Astrocyte (in vitro differentiated cells and primary cell): ENCODE measurements around the gene MAP3K4. TPM values are rescaled to one million over a fixed set of nuclear protein-coding genes. Genes with fewer than 3 reads are reported as not detected.

Source experiments
- DNase-seq: peaks from one replicate; pipeline ENCODE4 v3.0.0-alpha.2; 2010; ENCODE audit warnings: low read depth
- FAIRE-seq: peaks from 2 replicates; lab custom pipeline; 2011; peaks lifted over from hg19 to GRCh38; lab: Jason Lieb, UNC
- H2AFZ ChIP-seq: 2 replicates; pipeline ENCODE4 v1.6.0; 2012; ENCODE audit warnings: low read depth, low read length, inconsistent platforms
- H3K27ac ChIP-seq: 2 replicates; pipeline ENCODE4 v1.5.1; 2011; ENCODE audit warnings: low read depth, low read length, inconsistent platforms
- H3K27me3 ChIP-seq: 2 replicates; pipeline ENCODE4 v1.6.0; 2011; ENCODE audit warnings: low read length, inconsistent platforms; ENCODE audit not compliant: insufficient read depth
- H3K36me3 ChIP-seq: 2 replicates; pipeline ENCODE4 v1.5.1; 2011; ENCODE audit warnings: low read length, inconsistent platforms; ENCODE audit not compliant: insufficient read depth
- H3K4me1 ChIP-seq: 2 replicates; pipeline ENCODE4 v1.5.1; 2011; ENCODE audit warnings: low read length, inconsistent platforms; ENCODE audit not compliant: insufficient read depth
- H3K4me2 ChIP-seq: 2 replicates; pipeline ENCODE4 v1.6.0; 2012; ENCODE audit warnings: low read length, inconsistent platforms
- H3K4me3 ChIP-seq: 2 replicates; pipeline ENCODE4 v1.5.1; 2011; ENCODE audit warnings: low read depth, mild to moderate bottlenecking, low read length, inconsistent platforms; ENCODE audit not compliant: insufficient read depth
- H3K79me2 ChIP-seq: 2 replicates; pipeline ENCODE4 v1.6.0; 2012; ENCODE audit warnings: mild to moderate bottlenecking, low read length, inconsistent platforms; ENCODE audit not compliant: insufficient read depth
- H3K9ac ChIP-seq: 2 replicates; pipeline ENCODE4 v1.6.0; 2012; ENCODE audit warnings: mild to moderate bottlenecking, low read length, inconsistent platforms
- H3K9me3 ChIP-seq: 2 replicates; pipeline ENCODE4 v1.5.1; 2012; ENCODE audit warnings: low read depth, mild to moderate bottlenecking, low read length, inconsistent platforms; ENCODE audit not compliant: insufficient read depth
- H4K20me1 ChIP-seq: 2 replicates; pipeline ENCODE4 v1.6.0; 2012; ENCODE audit warnings: low read length, inconsistent platforms; ENCODE audit not compliant: insufficient read depth
- H3K27ac Mint-ChIP-seq: one replicate; pipeline ENCODE4 v1.8.0; 2021; ENCODE audit warnings: mild to moderate bottlenecking, mixed read lengths; ENCODE audit not compliant: unreplicated experiment
- H3K27me3 Mint-ChIP-seq: one replicate; pipeline ENCODE4 v1.8.0; 2021; ENCODE audit warnings: low read depth, mixed read lengths; ENCODE audit not compliant: unreplicated experiment
- H3K36me3 Mint-ChIP-seq: one replicate; pipeline ENCODE4 v1.8.0; 2021; ENCODE audit warnings: low read depth, mixed read lengths; ENCODE audit not compliant: unreplicated experiment
- H3K4me1 Mint-ChIP-seq: one replicate; pipeline ENCODE4 v1.8.0; 2021; ENCODE audit warnings: low read depth, mixed read lengths; ENCODE audit not compliant: unreplicated experiment
- H3K4me3 Mint-ChIP-seq: one replicate; pipeline ENCODE4 v1.8.0; 2021; ENCODE audit warnings: mild to moderate bottlenecking, moderate library complexity, mixed read lengths; ENCODE audit not compliant: unreplicated experiment
- H3K9me3 Mint-ChIP-seq: one replicate; pipeline ENCODE4 v1.8.0; 2021; ENCODE audit warnings: mild to moderate bottlenecking, mixed read lengths; ENCODE audit not compliant: unreplicated experiment
- EZH2 ChIP-seq: IDR thresholded peaks from 2 replicates; pipeline ENCODE4 v1.6.1; 2012; ENCODE audit warnings: mild to moderate bottlenecking, low read length, inconsistent platforms; ENCODE audit not compliant: insufficient read depth
- total RNA-seq: library from RNA; stranded (reverse); gene quantifications from 2 replicates; pipeline ENCODE4 v1.2.1, GENCODE V29; 2021
- TF ChIP-seq, protein P1 (sequence below): IDR thresholded peaks from 2 replicates; pipeline ENCODE4 v1.5.1; 2011; ENCODE audit warnings: low read depth, mild to moderate bottlenecking, inconsistent platforms, low read length, moderate library complexity; ENCODE audit not compliant: insufficient read depth

MAP3K4 gene
- total RNA-seq, 1 donor from 2014 or later = 22.1 TPM

DNA sequence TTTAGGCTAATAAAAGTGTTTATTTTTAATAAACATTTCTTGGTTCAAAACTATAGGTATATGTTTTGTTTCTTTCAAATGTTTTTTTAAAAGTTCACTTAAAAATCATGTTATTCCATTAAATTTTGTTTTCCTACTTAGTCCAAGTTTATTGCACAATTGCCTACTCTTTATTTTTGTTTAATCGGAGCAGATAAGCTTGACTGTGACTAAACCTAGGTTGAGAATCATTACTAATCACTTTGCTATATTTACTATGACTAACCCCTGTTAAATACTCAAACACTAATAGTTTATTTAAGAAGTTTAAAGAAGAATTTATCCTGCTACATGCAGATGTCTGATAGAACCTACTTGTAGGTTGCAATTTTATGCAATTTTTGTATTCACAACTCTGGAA, 18.8 kb downstream of the MAP3K4 start:
- H3K9me3 Mint-ChIP-seq = peaks cover 3% of the 10 kb centered on the region
- H2AFZ ChIP-seq = no peak overlapping the region
- H4K20me1 ChIP-seq = peaks cover 8% of the 10 kb centered on the region
- H3K27me3 ChIP-seq = no peaks in the 10 kb centered on the region
- DNase-seq (peak; percentile 82), FAIRE-seq (no peak)
- peak overlapping the region; percentile 59 for H3K4me2 ChIP-seq
- H3K79me2 ChIP-seq = peaks cover 93% of the 10 kb centered on the region
- no peak overlapping the region for H3K4me3 Mint-ChIP-seq
- no peaks in the 10 kb centered on the region for H3K36me3 Mint-ChIP-seq
- H3K4me1 Mint-ChIP-seq = peaks cover 25% of the 10 kb centered on the region
- no peaks in the 10 kb centered on the region for H3K9me3 ChIP-seq
- no peak overlapping the region for H3K4me3 ChIP-seq
- H3K27ac Mint-ChIP-seq = no peak overlapping the region
- peak overlapping the region; percentile 50 for H3K27ac ChIP-seq
- H3K9ac ChIP-seq = peak overlapping the region; percentile 41
- no peaks in the 10 kb centered on the region for H3K27me3 Mint-ChIP-seq
- TF ChIP-seq EZH2 = no peak
- TF ChIP-seq, protein P1, sequence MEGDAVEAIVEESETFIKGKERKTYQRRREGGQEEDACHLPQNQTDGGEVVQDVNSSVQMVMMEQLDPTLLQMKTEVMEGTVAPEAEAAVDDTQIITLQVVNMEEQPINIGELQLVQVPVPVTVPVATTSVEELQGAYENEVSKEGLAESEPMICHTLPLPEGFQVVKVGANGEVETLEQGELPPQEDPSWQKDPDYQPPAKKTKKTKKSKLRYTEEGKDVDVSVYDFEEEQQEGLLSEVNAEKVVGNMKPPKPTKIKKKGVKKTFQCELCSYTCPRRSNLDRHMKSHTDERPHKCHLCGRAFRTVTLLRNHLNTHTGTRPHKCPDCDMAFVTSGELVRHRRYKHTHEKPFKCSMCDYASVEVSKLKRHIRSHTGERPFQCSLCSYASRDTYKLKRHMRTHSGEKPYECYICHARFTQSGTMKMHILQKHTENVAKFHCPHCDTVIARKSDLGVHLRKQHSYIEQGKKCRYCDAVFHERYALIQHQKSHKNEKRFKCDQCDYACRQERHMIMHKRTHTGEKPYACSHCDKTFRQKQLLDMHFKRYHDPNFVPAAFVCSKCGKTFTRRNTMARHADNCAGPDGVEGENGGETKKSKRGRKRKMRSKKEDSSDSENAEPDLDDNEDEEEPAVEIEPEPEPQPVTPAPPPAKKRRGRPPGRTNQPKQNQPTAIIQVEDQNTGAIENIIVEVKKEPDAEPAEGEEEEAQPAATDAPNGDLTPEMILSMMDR = no peak
- no peaks in the 10 kb centered on the region for H3K36me3 ChIP-seq
- peaks cover 21% of the 10 kb centered on the region for H3K4me1 ChIP-seq

DNA sequence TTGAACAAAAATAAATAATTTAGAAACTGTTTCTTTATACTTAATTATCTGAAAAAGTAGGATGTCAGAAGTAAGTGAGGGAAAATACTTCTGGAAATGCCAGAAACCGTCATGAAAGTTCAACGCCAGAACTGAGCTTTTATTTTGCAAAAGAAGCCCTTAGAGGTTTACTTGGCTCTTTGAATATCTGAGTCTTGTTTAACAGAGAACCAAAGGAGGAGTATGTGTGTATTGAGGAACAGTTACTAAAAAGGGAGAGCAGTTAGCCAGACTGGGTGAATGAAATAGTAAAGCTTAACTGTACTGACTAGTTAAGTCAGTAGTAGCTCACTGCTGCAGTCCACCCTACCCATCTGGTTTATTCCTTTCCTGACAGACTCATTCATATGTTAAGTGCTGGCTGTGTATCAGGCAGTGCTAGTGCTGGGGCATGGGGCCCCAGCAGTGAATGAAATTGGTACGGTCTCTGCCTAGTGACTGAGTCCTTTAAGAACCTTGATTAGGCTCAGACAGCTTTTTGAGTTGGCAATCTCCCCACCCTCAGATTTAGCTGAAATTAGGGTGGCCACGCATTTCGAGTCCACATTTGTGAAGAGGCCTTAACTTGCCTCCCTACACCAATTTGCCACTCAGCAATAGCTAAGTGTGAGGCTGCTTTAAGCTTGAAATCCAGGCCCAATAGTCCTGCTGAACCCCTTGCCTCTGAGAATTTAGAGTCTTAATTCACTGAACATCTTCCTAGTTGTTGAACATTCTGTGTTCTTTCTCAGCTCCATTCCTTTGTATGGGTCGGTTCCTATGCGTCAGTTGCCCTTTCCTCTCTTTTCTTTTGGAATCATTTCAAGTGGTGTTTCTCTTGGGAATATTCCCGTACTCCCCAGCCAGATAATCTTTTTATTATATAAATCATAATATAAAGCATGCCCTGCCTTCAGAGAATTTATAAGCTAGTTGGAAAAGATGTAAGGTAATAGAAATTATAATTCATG, 20.2 kb downstream of the MAP3K4 start:
- Mint-ChIP-seq H3K4me3 (no peak overlapping the region), H3K36me3 (no peaks in the 10 kb centered on the region), H3K9me3 (peaks cover 4% of the 10 kb centered on the region), H3K27me3 (no peaks in the 10 kb centered on the region), H3K4me1 (peaks cover 25% of the 10 kb centered on the region), H3K27ac (peak overlapping the region; percentile 58)
- Histone ChIP-seq H3K9me3 (no peaks in the 10 kb centered on the region), H3K4me3 (no peak overlapping the region), H2AFZ (no peak overlapping the region), H3K4me1 (peaks cover 21% of the 10 kb centered on the region), H3K36me3 (no peaks in the 10 kb centered on the region), H3K27ac (peak overlapping the region; percentile 68), H3K27me3 (no peaks in the 10 kb centered on the region), H4K20me1 (peaks cover 8% of the 10 kb centered on the region), H3K9ac (peak overlapping the region; percentile 36), H3K79me2 (peaks cover 95% of the 10 kb centered on the region), H3K4me2 (peak overlapping the region; percentile 59)
- DNase-seq = peak; percentile 38
- no peak for TF ChIP-seq EZH2
- TF ChIP-seq, protein P1 = no peak
- FAIRE-seq = no peak

DNA sequence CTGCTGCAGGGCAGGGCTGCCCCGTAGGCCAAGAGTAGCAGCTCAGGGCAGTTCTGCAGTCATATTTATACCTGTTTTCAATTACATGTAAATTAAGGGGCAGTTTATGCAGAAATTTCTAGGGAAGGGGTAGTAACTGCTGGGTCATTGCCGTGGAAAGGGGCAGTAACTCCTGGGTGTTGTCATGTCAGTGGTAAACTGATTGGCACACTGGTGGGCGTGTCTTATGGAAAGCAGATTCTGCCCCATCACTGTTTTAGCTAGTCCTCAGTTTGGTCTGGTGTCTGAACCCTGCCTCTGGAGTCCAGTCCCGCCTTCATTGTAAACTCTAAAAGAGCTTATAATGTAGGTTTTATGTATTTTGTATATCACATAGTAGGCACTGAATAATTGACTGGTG, 22.1 kb downstream of the MAP3K4 start:
- peaks cover 95% of the 10 kb centered on the region for H3K79me2 ChIP-seq
- no peaks in the 10 kb centered on the region for H3K9me3 ChIP-seq
- Mint-ChIP-seq H3K4me1 (peaks cover 21% of the 10 kb centered on the region), H3K27ac (no peak overlapping the region), H3K27me3 (no peaks in the 10 kb centered on the region), H3K9me3 (peaks cover 4% of the 10 kb centered on the region), H3K36me3 (no peaks in the 10 kb centered on the region), H3K4me3 (no peak overlapping the region)
- peaks cover 21% of the 10 kb centered on the region for H3K4me1 ChIP-seq
- TF ChIP-seq EZH2 = no peak
- TF ChIP-seq, protein P1 = no peak
- FAIRE-seq (no peak), DNase-seq (no peak)
- H3K27ac ChIP-seq = no peak overlapping the region
- H3K9ac ChIP-seq = no peak overlapping the region
- H2AFZ ChIP-seq = no peak overlapping the region
- H3K27me3 ChIP-seq = no peaks in the 10 kb centered on the region
- no peak overlapping the region for H3K4me2 ChIP-seq
- H4K20me1 ChIP-seq = peaks cover 8% of the 10 kb centered on the region
- H3K4me3 ChIP-seq = no peak overlapping the region
- no peaks in the 10 kb centered on the region for H3K36me3 ChIP-seq
